ENCODE data around the gene ICE2. TPM values are rescaled to one million over a fixed set of nuclear protein-coding genes. Genes with fewer than 3 reads are reported as not detected.
A peak's percentile ranks its signal among the peaks of the same experiment; 100 is the strongest.
"Not testable (repeated sequence)": the region's sequence is repeated elsewhere in the genome, so short reads cannot be mapped to it uniquely, and the experiment has no call there.

The ICE2 gene
- total RNA-seq, 1 experiment from 2014 or later, result 42.3 TPM

- Histone ChIP-seq H3K4me1 (peaks cover 23% of the 10 kb centered on the region), H3K9me3 (no peaks in the 10 kb centered on the region), H3K36me3 (ENCODE audit: control insufficient read depth, insufficient read depth, low read length) (no peaks in the 10 kb centered on the region), H3K4me3 (ENCODE audit: low read depth, low read length) (no peak overlapping the region), H3K27me3 (replicated peaks; ENCODE audit: control insufficient read depth, insufficient read depth, low read length) (no peaks in the 10 kb centered on the region)
- Mint-ChIP-seq H3K36me3 (ENCODE audit: insufficient read depth, unreplicated experiment) (no peaks in the 10 kb centered on the region), H3K27ac (ENCODE audit: unreplicated experiment) (no peak overlapping the region), H3K4me3 (ENCODE audit: unreplicated experiment) (no peak overlapping the region), H3K4me1 (ENCODE audit: low read depth, unreplicated experiment) (peaks cover 33% of the 10 kb centered on the region), H3K9me3 (ENCODE audit: unreplicated experiment) (no peaks in the 10 kb centered on the region), H3K27me3 (ENCODE audit: insufficient read depth, unreplicated experiment) (no peaks in the 10 kb centered on the region)
- TF ChIP-seq CTCF (IDR thresholded peaks at IDR 0.05; ENCODE audit: insufficient read depth in 1 of 2, low read depth in 1 of 2, low read length in 1 of 2, severe bottlenecking in 1 of 2, unreplicated experiment in 1 of 2), result no peak
- no TSS peak for BruUV-seq (replicated peaks)
- intact Hi-C loops (cut with micrococcal nuclease; ENCODE audit: unreplicated experiment), result no loop called here
- CTCF ChIA-PET, result no interaction called here
- POLR2A ChIA-PET, result no interaction called here
- DNase-seq, result no peak
Observed at GRCh38 chr15:60411774-60412425, 67.0 kb downstream of the ICE2 start.

GRCh38 chr15:60410350-60410749, 68.6 kb downstream of the ICE2 start:
- intact Hi-C loops (cut with micrococcal nuclease; ENCODE audit: unreplicated experiment); CTCF ChIA-PET; H3K36me3 Mint-ChIP-seq (ENCODE audit: insufficient read depth, unreplicated experiment); BruUV-seq (replicated peaks); H3K27me3 ChIP-seq (replicated peaks; ENCODE audit: control insufficient read depth, insufficient read depth, low read length); H3K27ac Mint-ChIP-seq (ENCODE audit: unreplicated experiment); H3K36me3 ChIP-seq (ENCODE audit: control insufficient read depth, insufficient read depth, low read length); H3K9me3 ChIP-seq; H3K27me3 Mint-ChIP-seq (ENCODE audit: insufficient read depth, unreplicated experiment); H3K4me3 ChIP-seq (ENCODE audit: low read depth, low read length); H3K9me3 Mint-ChIP-seq (ENCODE audit: unreplicated experiment); DNase-seq; H3K4me3 Mint-ChIP-seq (ENCODE audit: unreplicated experiment): not testable (repeated sequence)
- peaks cover 39% of the 10 kb centered on the region for H3K4me1 Mint-ChIP-seq (ENCODE audit: low read depth, unreplicated experiment)
- POLR2A ChIA-PET, result interaction anchor here (0.7 kb wide), 1 partner anchor 757 kb away, joined by 5 read pairs; no protein-coding TSS in a partner anchor
- peaks cover 23% of the 10 kb centered on the region for H3K4me1 ChIP-seq

- H3K9me3 Mint-ChIP-seq (ENCODE audit: unreplicated experiment), result no peaks in the 10 kb centered on the region
- no peaks in the 10 kb centered on the region for H3K27me3 Mint-ChIP-seq (ENCODE audit: insufficient read depth, unreplicated experiment)
- ChIA-PET CTCF (no interaction called here), POLR2A (no interaction called here)
- intact Hi-C loops (cut with micrococcal nuclease; ENCODE audit: unreplicated experiment), result no loop called here
- Histone ChIP-seq H3K36me3 (ENCODE audit: control insufficient read depth, insufficient read depth, low read length) (no peaks in the 10 kb centered on the region), H3K27me3 (replicated peaks; ENCODE audit: control insufficient read depth, insufficient read depth, low read length) (no peaks in the 10 kb centered on the region), H3K4me3 (ENCODE audit: low read depth, low read length) (no peak overlapping the region), H3K9me3 (no peaks in the 10 kb centered on the region), H3K4me1 (peaks cover 21% of the 10 kb centered on the region)
- H3K4me1 Mint-ChIP-seq (ENCODE audit: low read depth, unreplicated experiment), result peaks cover 36% of the 10 kb centered on the region
- no peak for TF ChIP-seq CTCF (IDR thresholded peaks at IDR 0.05; ENCODE audit: insufficient read depth in 1 of 2, low read depth in 1 of 2, low read length in 1 of 2, severe bottlenecking in 1 of 2, unreplicated experiment in 1 of 2)
- H3K36me3 Mint-ChIP-seq (ENCODE audit: insufficient read depth, unreplicated experiment), result no peaks in the 10 kb centered on the region
- BruUV-seq (replicated peaks), result no TSS peak
- DNase-seq, result no peak
- H3K4me3 Mint-ChIP-seq (ENCODE audit: unreplicated experiment), result no peak overlapping the region
- H3K27ac Mint-ChIP-seq (ENCODE audit: unreplicated experiment), result peak overlapping the region; percentile 37
Observed at GRCh38 chr15:60408463-60408981, 70.4 kb downstream of the ICE2 start.
